Glomerular visceral epithelial cell (primary cell): Measurements from ENCODE around the gene KLHDC8B.

Source experiments
- DNase-seq: peaks from one replicate; pipeline ENCODE4 v3.0.0-alpha.2; 2016; ENCODE audit errors: extremely low spot score

Gene KLHDC8B

DNA sequence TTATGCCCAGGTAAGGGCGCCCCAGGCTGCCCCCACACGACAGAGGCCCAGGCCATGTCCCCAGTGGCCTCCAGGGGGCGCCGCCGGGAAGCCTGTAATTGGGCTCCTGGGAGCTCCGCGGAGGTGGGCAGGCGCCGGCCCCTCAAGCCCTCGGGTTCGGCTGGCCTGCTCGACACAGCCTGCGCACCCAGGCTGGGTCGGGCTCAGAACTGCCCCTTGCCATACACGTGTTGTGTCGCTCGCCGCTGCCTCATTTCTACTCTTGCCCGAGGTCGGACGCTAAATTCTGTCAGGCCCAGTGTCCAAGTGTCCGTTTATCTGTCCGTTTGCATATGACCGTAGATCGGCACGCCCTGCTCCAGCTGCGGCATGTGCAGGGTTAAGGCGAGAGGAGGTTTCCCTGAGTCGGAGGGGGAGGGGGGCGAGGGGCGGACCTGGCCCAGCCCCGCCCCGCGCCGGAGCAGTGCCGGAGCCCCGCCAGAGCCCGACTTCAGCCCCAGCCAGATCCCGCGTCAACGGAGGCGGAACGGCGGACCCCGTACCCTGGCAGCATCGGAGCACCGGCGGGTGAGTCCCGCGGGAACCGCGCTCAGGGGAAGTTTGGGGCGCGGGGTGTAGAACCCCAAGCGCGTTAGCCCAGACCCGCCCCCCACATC, at the start of gene KLHDC8B:
Gene KLHDC8B (plus strand): TSS at position 480 of the 656 bp plus-strand sequence. CDS start 1,172 bp downstream, outside the sequence.
- peak; percentile 85 for DNase-seq

DNA sequence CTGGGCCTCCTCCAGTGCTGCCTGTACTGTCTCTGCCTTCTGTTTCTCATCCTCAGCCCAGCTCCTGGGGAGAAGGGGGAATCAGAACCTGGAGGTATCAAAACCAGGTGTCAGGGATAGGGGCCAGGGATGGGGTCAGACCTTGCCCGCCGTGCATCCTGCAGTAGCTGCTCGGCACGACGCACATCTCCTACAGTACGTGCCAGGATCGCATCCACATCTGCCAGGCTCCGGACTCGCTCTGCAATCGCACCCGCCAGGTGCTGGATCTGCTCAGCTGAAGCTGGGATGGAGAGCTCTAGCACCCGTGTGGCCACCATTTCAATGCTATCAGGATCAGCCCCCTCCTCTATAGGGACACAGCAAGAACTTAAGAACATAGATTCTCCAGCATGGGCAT, 49.4 kb upstream of the KLHDC8B start:
- no peak for DNase-seq

DNA sequence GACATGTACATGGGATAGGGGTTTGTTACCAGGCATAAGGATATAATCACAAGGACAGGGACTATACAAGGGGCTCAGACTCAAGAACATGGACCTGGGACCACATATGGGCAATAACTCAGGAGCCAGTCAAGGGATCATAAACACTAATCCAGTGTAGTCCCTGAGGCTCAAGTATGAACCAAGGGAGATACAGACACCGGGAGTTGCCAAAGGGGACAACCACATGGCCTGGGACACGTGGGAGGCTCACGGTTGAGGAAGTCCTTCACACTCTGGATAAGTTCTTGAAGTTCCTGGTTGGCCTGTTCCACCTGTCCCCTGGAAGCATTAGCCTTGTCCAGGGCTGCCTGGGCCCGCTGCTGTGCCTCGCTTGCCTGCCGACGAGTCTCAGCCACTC, 48.9 kb upstream of the KLHDC8B start:
- DNase-seq, result no peak

GRCh38 chr3:49122886-49123545, 48.4 kb upstream of the KLHDC8B start:
- no peak for DNase-seq

DNA sequence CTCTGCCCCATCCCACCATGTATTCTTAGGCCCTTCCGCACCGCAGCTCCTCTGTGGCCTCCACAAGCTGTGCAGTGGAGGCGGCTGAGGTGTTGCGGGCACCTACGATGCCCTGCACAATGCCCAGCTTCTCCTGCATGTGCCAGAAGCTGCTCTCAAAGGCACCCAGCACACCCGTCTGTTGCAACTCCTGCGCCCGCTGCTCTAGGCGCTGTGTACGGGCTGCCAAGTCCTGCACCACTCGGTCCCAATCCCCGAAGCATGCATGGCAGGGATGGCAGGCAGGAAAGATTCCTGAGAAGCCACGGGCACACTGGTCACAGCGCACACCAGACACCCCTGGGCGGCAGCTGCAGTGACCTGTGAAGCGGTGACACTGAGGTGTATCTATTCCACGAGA, 47.7 kb upstream of the KLHDC8B start:
- no peak for DNase-seq

DNA sequence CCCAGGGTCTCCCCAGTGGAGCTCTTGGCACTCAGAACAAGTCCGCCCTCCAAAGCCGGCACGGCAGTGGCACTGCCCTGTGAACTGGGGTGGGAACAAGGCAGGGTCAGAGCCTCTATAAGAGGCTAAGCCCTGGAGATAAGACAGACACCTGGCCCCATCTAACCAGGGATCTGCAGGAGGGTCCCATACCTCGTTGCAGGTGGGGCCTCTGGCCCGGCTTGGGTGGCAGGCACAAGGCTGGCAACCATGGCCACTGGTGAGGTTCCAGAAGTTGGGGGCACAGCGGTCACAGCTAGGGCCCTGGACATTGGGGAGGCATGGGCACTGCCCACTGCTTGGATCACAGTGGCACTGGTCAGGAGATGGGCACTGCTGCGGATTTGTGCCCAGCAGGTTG, 47.2 kb upstream of the KLHDC8B start:
- DNase-seq, result no peak

DNA sequence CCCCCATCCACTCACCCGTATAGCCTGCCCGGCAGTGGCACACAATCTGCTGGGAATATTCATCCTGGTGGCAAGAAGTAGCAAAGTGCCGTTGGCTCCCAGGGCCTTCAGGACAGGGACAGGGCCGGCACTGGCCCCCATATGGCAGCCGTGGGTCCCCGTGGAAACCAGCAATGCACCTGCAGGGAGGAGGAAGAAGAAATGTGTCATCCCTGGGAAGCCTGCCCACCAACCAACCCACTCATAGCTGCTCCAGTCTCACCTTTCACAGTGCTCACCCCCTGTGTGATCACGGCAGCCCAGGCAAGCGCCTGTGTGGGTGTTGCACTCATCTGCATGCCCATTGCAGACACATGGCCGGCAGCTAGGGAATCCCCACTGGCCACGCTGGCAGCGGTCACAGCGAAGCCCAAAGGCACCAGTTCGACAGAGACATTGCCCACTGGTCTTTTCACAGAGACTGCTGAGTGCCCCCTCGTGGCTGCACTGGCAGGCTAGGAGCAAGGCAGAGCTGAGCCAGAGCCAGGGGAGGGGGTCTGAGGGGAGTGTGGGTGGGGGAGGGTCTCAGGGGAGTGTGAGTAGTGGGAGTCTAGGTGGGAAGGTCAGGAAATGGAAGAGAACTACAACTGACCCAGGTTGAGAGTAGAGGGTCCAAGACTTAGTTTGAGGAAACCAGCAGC, 46.3 kb upstream of the KLHDC8B start:
- DNase-seq, result no peak

DNA sequence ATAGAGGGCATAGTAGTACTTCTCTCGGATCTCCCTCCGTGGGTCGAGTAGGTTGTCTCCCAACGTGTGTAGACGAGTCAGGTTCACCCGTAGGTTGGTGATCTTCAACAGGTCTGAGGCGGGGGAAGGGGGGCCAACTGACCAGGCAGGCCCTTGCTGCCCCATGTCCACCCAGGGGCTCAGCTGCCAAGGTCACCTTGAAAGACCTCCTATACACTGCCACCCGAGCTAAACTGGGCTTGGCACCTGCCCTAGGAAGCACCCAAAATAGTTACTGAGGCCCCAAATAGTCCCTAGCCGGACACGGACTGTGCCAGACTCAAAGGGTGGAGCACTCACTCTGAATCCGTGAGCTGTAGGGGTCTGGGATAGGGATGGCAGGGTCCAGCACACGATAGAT, 40.4 kb upstream of the KLHDC8B start:
- no peak for DNase-seq

GRCh38 chr3:49131576-49131975, 39.8 kb upstream of the KLHDC8B start:
- no peak for DNase-seq

DNA sequence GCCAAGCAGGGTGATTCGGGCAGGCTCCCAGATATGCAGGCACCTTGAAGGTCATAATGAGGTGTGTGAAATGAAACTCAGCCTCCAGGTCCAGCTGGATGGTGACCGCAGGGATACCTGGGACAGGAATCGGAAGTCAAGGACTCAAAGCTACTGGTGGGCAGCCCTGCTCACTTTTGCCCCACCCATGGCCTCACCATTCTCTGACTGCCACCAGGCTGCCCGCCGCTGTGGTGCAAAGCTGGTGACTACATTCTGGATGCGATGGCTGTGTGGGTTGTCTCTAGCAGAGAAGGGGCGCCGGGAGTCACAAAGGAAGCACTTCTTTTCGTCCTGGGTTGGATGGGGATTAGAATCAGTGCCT, 39.3 kb upstream of the KLHDC8B start:
- DNase-seq, result no peak

- peak; percentile 68 for DNase-seq
These were observed 38.8 kb upstream of the KLHDC8B start, which contains the start of gene LAMB2 for GRCh38 chr3:49132437-49133225. Gene LAMB2, minus strand, starts transcription at chr3:49133050. Its CDS starts 183 bp downstream, at chr3:49132867.

DNA sequence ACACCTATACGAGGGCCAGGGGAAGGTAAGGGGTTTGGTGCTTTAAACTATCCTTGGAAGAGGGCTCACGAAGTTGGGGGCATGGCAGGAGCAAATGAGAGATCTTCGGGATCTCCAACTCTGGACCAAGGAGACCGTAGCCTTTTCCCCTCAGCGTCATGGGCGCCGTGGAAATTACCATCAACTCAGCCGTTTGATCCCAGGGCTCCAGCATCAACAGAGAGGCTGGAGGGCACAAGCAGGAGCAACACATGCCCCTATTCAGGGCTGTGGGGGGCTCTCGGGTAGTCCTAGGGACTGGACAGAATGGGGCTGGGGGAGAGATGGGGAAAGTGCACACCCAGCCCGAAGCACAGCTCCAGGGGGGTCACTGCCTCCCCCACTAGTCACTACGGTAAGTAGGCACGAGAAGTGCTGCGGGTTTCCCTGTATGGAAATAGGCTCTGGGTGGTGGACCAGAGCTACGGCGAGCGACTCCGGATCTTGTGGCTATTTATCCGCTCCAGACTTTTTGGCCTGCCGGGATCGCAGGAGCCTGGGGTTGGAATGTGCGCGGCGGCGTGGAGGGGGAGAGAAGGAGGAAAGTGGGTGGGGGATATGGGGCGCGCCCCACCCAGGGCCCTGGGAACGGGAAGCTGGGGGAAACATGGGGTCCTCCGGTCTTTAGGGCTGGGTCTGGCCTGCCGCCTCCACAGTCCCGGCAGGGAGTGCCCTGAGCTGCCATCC, 38.0 kb upstream of the KLHDC8B start:
- DNase-seq, result peak; percentile 89

DNA sequence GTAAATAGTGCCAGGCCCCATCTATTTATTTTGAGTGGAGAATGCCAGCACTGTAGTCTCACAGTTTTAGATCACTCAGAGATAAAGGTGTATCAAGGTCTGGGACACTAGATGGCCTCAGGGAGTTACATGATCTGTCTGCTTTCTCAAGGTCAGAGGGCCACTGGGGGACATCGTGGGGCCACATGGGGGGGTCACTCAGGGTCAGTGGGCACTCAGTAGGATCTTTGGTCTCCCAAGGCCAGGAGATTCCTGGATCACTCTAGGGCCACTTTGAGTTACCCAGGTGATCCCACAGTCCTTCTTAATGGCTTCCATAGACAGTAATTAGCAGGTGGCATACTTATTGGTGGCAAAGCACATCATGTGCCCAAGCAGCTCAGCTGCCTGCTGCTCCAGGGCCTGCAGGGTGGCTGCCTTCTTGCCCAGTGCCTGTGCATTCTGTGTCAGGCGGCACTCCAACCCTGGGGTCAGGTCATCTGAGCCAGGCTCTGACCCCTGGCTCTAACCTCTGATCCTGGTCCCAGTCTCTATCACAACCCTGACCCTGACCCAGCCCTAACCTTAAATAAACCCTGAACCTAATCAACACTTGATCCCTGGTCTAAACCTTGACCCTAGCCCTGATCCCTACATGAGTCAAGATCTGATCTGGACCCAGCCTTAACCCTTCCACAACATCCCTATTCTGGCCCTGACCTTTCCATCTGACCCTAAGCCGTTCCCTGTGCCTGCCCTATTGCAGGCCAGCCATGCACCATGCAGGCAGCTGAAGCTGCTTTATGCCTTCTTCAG, 36.7 kb upstream of the KLHDC8B start:
- no peak for DNase-seq

DNA sequence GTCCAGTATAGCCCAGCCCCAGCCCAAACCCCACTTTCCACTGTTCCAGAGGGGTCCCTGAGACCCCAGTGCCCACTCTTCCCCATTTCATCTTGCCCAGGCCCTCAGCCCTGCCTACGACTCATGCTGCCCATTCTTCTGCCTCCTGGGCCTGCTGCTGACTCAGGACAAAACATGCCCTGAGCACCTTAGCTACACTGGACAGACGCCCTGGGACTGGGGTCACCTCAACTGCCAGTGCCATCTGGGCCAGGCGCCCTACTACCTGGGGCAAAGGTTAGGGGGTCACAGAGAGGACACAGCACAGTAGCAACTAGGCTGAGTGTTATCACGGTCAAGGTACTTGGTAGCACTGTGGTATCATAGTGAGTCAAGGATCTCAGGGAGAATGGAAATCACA, 35.9 kb upstream of the KLHDC8B start:
- DNase-seq, result no peak

DNA sequence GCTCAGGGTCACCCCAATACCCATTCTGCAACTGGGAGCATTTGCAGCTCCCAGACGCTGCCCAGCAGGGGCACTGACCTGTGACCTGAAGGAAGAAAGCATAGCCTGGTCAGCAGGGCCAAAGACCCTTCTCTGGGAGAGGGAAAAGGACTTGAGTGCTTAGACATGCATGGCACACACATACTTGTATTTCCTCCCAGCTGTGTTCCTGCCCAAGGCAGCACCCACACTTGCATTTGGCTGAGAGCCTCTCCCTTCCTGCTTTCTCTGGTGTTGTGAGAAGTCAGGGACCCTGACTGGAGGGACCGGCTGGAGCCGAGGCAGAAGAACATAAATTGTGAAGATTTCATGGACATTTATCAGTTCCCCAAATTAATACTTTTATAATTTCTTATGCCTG, 31.3 kb upstream of the KLHDC8B start:
- DNase-seq, result no peak

DNA sequence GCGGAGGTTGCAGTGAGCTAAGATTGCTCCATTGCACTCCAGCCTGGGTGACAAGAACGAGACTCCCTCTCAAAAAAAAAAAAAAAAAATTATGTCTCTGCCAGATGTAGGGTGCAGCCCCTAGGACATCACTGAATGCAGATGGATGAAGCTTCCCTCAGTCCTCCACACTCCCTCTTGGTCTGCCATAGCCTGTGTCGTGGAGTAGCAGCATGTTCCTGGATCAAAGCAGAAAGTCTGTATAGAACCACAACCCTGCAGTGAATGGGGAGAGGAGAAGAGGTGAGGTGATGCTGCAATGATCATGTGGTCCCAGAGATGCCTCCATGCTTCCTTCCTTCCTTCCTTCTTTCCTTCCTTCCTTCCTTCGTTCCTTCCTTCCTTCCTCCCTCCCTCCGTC, 23.2 kb upstream of the KLHDC8B start:
- DNase-seq, result no peak

DNA sequence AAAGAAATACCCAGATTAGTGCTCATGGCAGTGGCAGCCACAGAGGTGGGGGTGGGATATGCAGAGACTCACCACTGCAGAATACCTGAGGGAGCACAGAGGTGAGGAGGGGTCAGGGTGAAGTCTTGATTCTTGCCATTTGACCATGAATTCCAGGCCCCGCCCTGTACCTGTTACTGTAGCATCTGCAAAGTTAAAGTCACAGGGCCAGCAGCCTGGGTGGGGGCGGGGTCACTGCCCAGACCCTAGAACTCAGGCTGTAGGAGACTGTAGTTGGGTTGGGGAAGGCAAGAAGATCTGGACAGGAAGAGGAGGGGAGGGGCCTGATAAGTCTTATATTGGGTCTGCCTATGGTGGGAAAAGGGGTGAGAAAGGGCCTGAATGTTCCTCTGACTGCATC, 19.8 kb upstream of the KLHDC8B start:
- no peak for DNase-seq

DNA sequence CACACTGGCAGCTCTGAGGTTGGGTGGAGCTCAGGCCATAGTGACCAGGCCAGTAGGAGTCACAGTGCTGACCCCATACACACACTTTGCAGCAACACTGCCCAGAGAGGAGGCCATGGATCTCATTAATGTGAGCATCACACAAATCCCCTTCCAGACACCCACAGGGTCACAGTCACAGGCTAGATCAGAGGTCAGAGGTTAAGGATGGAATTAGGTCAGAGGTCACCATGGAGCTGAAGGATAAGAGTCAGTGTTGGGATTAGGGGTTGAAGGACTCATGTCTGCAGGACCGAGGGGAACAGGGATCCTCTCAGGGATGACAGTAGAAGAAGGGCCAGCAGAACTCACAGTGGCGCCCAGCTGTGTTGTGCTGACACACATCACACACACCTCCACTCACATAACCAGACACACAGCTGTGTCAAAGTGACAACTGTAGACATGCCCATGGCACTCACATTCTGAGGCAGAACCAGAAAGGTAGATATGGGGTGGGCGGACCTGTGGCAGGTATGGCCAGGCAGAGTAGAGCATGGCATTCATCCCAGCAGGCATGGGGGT, 18.0 kb upstream of the KLHDC8B start:
- DNase-seq, result no peak

DNA sequence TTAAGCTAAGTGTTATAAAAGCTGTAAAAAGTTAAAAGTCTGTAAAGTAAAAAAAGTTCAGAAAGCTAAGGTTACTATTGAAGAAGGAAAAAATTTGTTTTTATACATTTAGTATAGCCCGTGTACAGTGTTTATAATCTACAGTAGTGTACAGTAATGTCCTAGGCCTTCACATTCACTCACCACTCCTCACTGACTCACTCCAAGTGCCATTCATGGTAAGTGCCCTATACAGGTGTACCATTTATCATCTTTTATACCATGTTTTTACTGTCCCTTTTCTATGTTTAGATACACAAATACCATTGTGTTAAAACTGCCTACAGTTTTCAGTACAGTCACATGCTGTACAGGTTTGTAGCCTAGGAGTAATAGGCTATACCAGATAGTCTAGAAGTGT, 14.1 kb upstream of the KLHDC8B start:
- no peak for DNase-seq

DNA sequence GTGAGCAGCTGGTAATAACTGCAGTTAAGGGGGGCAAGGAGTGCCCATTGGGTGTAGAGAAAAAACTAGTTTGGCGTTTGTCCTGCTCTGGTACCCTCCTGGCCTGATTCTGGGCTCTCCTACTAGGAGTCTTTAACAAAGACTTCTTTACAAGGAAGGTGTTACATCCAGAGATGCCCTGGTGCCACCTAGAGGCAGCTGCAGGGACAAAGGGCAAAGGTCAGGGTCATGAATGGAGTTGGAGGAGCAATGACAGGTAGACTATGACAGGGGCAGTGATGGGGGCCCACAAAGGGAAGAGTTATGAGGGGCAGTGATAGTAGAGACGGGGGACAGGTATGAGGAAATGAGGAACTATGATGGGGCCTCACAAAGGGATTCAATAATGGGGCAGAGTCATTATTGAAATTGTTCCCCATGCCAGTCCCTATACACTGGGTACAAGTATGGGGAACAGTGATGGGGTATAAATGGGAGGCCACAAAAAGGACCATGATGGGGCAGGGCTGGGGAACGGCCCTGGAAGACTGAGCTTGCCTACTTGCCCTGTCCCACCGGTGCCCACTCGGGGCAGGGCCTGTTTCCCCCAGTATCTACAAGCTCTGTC, 13.2 kb upstream of the KLHDC8B start:
- DNase-seq, result no peak
